ENCODE measurements around the gene RAB40C.

Gene RAB40C

GRCh38 chr16:575354-576196 is 14.3 kb upstream of the RAB40C start:
- DNase-seq (ENCODE audit: low spot score): no peak

- DNase-seq (ENCODE audit: low spot score): no peak
These were observed 13.6 kb upstream of the RAB40C start for GRCh38 chr16:576197-576822.

- no peak for DNase-seq (ENCODE audit: low spot score)
These were observed 13.1 kb upstream of the RAB40C start for GRCh38 chr16:576823-577201.

- DNase-seq (ENCODE audit: low spot score): no peak
These were observed 12.1 kb upstream of the RAB40C start for GRCh38 chr16:577796-578195.

- no peak for DNase-seq (ENCODE audit: low spot score)
These were observed 11.5 kb upstream of the RAB40C start for GRCh38 chr16:578232-578869.

- DNase-seq (ENCODE audit: low spot score): peak; percentile 54
These were observed 10.9 kb upstream of the RAB40C start for GRCh38 chr16:578870-579405.

- no peak for DNase-seq (ENCODE audit: low spot score)
These were observed 9.5 kb upstream of the RAB40C start for GRCh38 chr16:580141-580945.

- no peak for DNase-seq (ENCODE audit: low spot score)
These were observed 8.8 kb upstream of the RAB40C start for GRCh38 chr16:580946-581498.

- DNase-seq (ENCODE audit: low spot score): no peak
These were observed 7.7 kb upstream of the RAB40C start for GRCh38 chr16:582218-582613.

- DNase-seq (ENCODE audit: low spot score): no peak
These were observed 7.1 kb upstream of the RAB40C start for GRCh38 chr16:582614-583331.

- no peak for DNase-seq (ENCODE audit: low spot score)
These were observed 6.4 kb upstream of the RAB40C start for GRCh38 chr16:583470-583814.

- DNase-seq (ENCODE audit: low spot score): no peak
These were observed 5.9 kb upstream of the RAB40C start for GRCh38 chr16:583815-584591.

- DNase-seq (ENCODE audit: low spot score): no peak
These were observed 4.5 kb upstream of the RAB40C start for GRCh38 chr16:585351-585750.

- no peak for DNase-seq (ENCODE audit: low spot score)
These were observed 3.7 kb upstream of the RAB40C start for GRCh38 chr16:586047-586644.

- no peak for DNase-seq (ENCODE audit: low spot score)
These were observed 2.9 kb upstream of the RAB40C start for GRCh38 chr16:586645-587590.

- DNase-seq (ENCODE audit: low spot score): no peak
These were observed 1.3 kb upstream of the RAB40C start for GRCh38 chr16:588639-588888.

- DNase-seq (ENCODE audit: low spot score): peak; percentile 95
These were observed 793 bp upstream of the RAB40C start for GRCh38 chr16:588889-589657.

GRCh38 chr16:590188-590814 is 435 bp downstream of the RAB40C start:
- peak; percentile 46 for DNase-seq (ENCODE audit: low spot score)
